ENCODE results near the gene TF.

GRCh38 chr3:133767607-133768006 is 21.4 kb downstream of the TF start:
- TF ChIP-seq CTCF (IDR thresholded peaks at IDR 0.05), result no peak
- TF ChIP-seq POLR2A (IDR thresholded peaks at IDR 0.05), result no peak
